Mucosa of descending colon (tissue), 3 donors: Measurements from ENCODE around the gene ERH. TPM values are rescaled to one million over a fixed set of nuclear protein-coding genes. Genes with fewer than 3 reads are reported as not detected.

ENCODE experiments used
- ATAC-seq: fragments of 200-7000 bp; cut with Tn5 transposase; one replicate; pipeline ENCODE4 v1.9.1; 2020; ENCODE audit warnings: mild to moderate bottlenecking, moderate library complexity
- DNase-seq, 3 donors: peaks; one replicate each; pipeline ENCODE4 v3.0.0-alpha.2; 2020
- H3K36me3 ChIP-seq: fragments of 200-600 bp; one replicate; pipeline ENCODE4 v1.8.0; 2021; ENCODE audit warnings: low read depth, mild to moderate bottlenecking
- H3K4me1 ChIP-seq: fragments of 200-600 bp; one replicate; pipeline ENCODE4 v1.8.0; 2021; ENCODE audit warnings: low read depth, mild to moderate bottlenecking
- H3K4me3 ChIP-seq: fragments of 200-600 bp; one replicate; pipeline ENCODE4 v1.8.0; 2021; ENCODE audit warnings: mild to moderate bottlenecking
- H3K9me3 ChIP-seq: fragments of 200-600 bp; one replicate; pipeline ENCODE4 v1.8.0; 2021; ENCODE audit warnings: mild to moderate bottlenecking
- intact Hi-C, 2 donors: fragments of 100-400 bp; cut with DNase I in 1 of 2; cut with micrococcal nuclease in 1 of 2; formaldehyde crosslinking; loops; one replicate each; pipeline versions ENCODE4 v1.11.0 to v1.11.1; 2022; cut with DNase I, micrococcal nuclease
- total RNA-seq, 3 donors: library from RNA; stranded (reverse); fragmentation: NEBNext Ultra II Directional in 2 of 3; extraction: Animal tissue kit (Norgen Biotek cat#: 25700) in 2 of 3; gene quantifications; one replicate each; pipeline versions ENCODE4 v1.2.1 to v1.2.4, GENCODE V29; 2021 to 2023
- TF ChIP-seq, protein P1 (sequence below): fragments of 200-600 bp; IDR thresholded peaks from one replicate; pipeline ENCODE4 v1.8.0; 2022; ENCODE audit warnings: antibody characterized with exemption, mild to moderate bottlenecking
- donor health status: DM: no; HTN: no; CAD: no; lungs with moderate emphysema.
- donor health status: DM: no; HTN: no; CAD: no.
- donor health status: DM: no; HTN: yes; CAD: no.

The ERH gene
- total RNA-seq, 3 donors from 2014 or later: 107 to 144 (median 125) TPM

DNA sequence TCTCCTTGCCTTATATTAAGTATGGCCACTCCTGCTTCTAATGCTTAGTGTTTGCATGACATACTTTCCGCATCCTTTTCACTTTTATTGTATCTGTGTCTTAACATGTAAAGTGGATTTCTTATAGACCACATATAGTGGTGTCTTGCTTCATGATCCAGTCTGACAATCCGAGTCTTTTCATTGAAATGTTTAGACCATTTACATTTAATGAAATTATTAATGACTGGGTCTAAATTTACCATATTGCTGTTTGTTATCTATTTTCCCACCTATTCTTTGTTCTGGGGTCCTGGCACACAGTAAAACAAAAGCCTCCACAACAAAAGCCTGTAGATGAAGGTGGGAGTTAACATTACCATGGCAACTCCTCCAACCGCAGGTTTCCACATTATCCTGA is 22.9 kb downstream of the ERH start:
- intact Hi-C loops: no loop called here
- ATAC-seq (no peak), DNase-seq (no peak)
- Histone ChIP-seq H3K9me3 (no peaks in the 10 kb centered on the region), H3K36me3 (no peaks in the 10 kb centered on the region), H3K4me1 (no peaks in the 10 kb centered on the region), H3K4me3 (no peak overlapping the region)
- TF ChIP-seq, protein P1, sequence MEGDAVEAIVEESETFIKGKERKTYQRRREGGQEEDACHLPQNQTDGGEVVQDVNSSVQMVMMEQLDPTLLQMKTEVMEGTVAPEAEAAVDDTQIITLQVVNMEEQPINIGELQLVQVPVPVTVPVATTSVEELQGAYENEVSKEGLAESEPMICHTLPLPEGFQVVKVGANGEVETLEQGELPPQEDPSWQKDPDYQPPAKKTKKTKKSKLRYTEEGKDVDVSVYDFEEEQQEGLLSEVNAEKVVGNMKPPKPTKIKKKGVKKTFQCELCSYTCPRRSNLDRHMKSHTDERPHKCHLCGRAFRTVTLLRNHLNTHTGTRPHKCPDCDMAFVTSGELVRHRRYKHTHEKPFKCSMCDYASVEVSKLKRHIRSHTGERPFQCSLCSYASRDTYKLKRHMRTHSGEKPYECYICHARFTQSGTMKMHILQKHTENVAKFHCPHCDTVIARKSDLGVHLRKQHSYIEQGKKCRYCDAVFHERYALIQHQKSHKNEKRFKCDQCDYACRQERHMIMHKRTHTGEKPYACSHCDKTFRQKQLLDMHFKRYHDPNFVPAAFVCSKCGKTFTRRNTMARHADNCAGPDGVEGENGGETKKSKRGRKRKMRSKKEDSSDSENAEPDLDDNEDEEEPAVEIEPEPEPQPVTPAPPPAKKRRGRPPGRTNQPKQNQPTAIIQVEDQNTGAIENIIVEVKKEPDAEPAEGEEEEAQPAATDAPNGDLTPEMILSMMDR: no peak

- no peaks in the 10 kb centered on the region for H3K4me1 ChIP-seq
- TF ChIP-seq, protein P1: no peak
- no peaks in the 10 kb centered on the region for H3K9me3 ChIP-seq
- DNase-seq (no peak), ATAC-seq (no peak)
- intact Hi-C loops: no loop called here
- H3K36me3 ChIP-seq: no peaks in the 10 kb centered on the region
- H3K4me3 ChIP-seq: no peak overlapping the region
These were observed 23.9 kb downstream of the ERH start for GRCh38 chr14:69374235-69374634.

DNA sequence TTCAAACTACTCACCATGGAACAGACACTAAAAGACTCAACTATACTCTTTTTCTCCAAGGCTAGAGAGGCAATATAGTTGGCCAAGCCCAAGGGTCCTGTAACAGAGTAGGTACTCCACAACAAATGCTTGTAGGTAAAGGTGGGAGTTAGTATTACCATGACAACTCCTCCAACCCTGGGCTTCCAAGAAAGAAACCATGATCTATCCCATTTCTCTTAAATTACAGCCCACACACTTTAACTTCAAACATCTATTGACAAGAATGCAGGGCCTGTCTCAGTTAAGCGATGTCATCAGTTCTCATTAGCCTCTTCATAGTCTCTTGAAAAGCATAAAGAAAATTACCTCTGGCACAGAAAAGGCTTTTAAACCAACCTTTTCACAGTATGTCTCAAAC is 25.0 kb downstream of the ERH start:
- H3K4me1 ChIP-seq: no peaks in the 10 kb centered on the region

GRCh38 chr14:69372146-69372545 is 26.0 kb downstream of the ERH start:
- intact Hi-C loops: no loop called here
- TF ChIP-seq, protein P1: no peak
- ATAC-seq (no peak), DNase-seq (no peak)
- Histone ChIP-seq H3K9me3 (no peaks in the 10 kb centered on the region), H3K4me1 (no peaks in the 10 kb centered on the region), H3K4me3 (no peak overlapping the region), H3K36me3 (no peaks in the 10 kb centered on the region)

More for the DNA sequence above, 25.0 kb downstream of the ERH start:
- ATAC-seq (no peak), DNase-seq (no peak)
- TF ChIP-seq, protein P1: no peak
- Histone ChIP-seq H3K4me3 (no peak overlapping the region), H3K36me3 (no peaks in the 10 kb centered on the region), H3K9me3 (no peaks in the 10 kb centered on the region)
- intact Hi-C loops: no loop called here

- no peaks in the 10 kb centered on the region for H3K9me3 ChIP-seq
- H3K4me3 ChIP-seq: no peak overlapping the region
- no peak for ATAC-seq
- no peaks in the 10 kb centered on the region for H3K4me1 ChIP-seq
- H3K36me3 ChIP-seq: no peaks in the 10 kb centered on the region
- DNase-seq: no peak
- TF ChIP-seq, protein P1: no peak
- intact Hi-C loops: no loop called here
These were observed 28.0 kb downstream of the ERH start for GRCh38 chr14:69370061-69370460.

DNA sequence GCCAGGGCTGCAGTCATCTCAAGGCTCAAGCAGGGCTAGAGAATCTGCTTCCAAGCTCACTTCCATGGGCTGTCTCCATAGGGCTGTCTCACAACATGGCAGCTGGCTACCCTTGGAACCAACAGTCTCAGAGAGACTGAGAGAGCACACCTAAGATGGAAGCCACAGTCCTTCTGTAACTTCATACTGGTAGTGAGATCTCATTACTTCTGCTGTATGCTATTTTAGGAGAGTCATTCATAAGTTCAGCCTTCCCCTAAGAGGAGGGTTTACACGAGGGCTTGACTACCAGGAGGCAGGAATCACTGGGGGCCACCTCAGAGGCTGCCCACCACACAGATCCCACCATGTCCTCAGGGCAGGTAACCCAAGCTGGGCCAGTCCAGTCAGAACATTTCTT is 29.7 kb downstream of the ERH start:
- TF ChIP-seq, protein P1: no peak
- intact Hi-C loops: loop anchor here in 1 of 2 donors (10.0 kb wide), 1 partner anchor 124 kb away; no protein-coding TSS in a partner anchor

More for the DNA sequence above, 29.7 kb downstream of the ERH start:
- no peaks in the 10 kb centered on the region for H3K4me1 ChIP-seq
- DNase-seq (no peak), ATAC-seq (no peak)
- no peak overlapping the region for H3K4me3 ChIP-seq
- no peaks in the 10 kb centered on the region for H3K9me3 ChIP-seq
- no peaks in the 10 kb centered on the region for H3K36me3 ChIP-seq
